ENCODE measurements around the gene DGCR6L.
"Not testable (repeated sequence)": the region's sequence is repeated elsewhere in the genome, so short reads cannot be mapped to it uniquely, and the experiment has no call there.

Gene DGCR6L

GRCh38 chr22:20324139-20324516, 4.3 kb upstream of the DGCR6L start:
- DNase-seq = no peak

GRCh38 chr22:20321552-20322211, 1.8 kb upstream of the DGCR6L start:
- not testable (repeated sequence) for DNase-seq

GRCh38 chr22:20320659-20321551, 1.0 kb upstream of the DGCR6L start:
- not testable (repeated sequence) for DNase-seq

- peak; percentile 24 for DNase-seq
Observed at GRCh38 chr22:20319041-20319744, 667 bp downstream of the DGCR6L start.

DNA sequence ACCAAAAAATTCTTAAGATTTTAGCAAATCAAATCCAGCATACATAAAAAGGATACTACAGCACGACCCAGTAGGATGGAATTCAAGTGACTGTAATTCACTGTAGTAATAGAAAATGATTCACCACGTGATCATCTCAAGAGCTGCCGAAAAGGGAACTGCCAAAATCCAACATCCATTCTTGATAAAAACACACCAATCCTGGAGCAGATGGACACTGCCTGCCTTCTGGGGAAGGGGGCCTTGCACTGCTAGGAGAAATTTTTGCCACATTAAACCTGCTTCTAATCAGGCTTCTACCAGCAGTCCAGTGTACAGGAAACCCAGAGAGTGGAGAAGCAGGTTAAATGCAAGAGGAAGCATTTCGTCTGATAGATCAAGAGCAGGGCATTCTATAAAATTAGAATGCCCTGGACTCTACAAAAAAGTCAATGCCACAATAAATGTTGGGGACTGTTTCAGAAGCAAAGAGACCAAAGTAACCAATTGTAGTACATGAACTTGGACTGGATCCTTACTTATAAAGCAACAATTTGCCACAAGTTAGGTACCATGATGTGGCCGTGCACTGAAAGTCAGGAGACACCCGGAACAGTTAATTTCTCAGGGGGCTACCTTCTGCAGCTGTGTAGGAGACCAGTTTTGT, 1.7 kb downstream of the DGCR6L start:
- DNase-seq = not testable (repeated sequence)

GRCh38 chr22:20317402-20318042, 2.3 kb downstream of the DGCR6L start:
- DNase-seq = not testable (repeated sequence)

DNA sequence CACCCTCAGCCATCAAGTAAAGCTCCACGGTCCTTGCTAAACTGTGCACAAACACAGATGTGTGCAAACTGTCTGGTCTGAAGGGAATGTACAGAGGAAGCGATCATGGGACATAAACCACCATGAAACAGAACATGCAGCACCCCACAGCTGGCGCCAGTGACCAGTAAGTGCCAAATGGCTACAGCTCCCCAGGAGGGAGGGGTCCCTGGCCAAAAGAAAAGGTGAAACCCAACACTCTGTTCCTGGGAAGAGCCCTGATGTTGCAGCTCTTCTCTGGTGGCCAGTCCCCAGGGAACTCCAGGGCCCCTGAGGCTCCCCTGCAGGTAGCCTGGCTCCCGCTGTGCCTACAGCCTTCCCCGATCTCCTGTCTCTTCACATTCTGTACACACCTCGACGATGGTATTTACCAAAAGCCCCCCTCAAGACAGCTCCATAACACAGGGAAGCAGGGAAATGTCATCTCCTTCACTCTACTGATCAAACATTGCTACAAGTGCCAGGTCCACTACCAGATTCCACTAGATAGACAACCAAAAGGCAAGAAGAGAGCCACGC, 2.9 kb downstream of the DGCR6L start:
- no peak for DNase-seq

DNA sequence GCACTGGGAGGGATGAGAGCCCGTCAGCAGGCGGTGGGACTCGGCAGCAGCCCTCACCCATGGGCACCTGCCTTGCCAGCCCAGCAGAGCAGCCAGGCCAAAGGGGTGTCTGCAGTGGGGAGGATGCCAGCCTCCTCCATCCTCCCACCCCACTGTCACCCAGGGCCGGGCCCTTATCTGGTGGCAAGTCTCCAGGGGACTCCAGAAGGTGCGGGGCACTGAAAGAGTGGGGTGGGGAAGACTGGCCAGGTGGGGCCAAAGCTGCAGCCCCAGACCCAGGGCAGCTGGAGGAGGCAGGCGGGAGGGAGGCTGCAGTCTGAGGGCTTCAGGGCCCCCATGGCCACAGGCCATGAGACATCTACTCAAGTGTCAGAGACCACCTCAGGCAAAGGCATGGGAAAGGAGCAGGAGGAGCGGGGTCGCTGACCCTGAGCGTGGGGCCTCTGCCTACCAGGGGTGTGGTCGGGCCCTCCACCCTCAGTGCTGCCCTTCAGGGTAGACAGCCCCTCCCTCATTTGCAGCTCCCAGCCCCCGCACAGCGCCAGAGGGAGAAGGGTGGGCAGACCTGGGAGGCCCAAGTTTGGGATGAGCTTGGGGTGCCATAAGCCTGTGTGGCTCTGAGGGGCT, 3.5 kb downstream of the DGCR6L start:
- no peak for DNase-seq

- no peak for DNase-seq
Observed at GRCh38 chr22:20315337-20316216, 4.3 kb downstream of the DGCR6L start.

GRCh38 chr22:20314741-20315336, 5.0 kb downstream of the DGCR6L start:
- not testable (repeated sequence) for DNase-seq

DNA sequence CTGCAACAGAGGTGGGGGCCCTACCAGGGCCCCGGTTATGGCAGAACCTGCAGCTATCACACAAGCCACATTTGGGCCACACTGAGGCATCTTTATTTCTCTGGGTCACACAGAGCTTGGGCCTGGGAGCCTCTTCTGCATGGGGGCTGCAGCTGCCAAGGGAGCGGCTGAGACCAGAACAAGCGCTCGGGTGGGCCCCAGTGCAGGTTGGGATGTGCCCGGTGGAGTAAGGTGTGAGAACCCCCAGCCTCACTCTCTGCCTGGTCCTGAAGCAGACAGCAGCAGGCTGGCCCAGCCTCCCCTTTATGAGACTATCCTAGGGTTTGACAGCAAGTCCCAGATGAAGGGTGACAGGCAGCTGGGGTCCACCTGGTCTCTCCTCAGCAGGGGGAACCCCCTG, 5.7 kb downstream of the DGCR6L start:
- DNase-seq = not testable (repeated sequence)

DNA sequence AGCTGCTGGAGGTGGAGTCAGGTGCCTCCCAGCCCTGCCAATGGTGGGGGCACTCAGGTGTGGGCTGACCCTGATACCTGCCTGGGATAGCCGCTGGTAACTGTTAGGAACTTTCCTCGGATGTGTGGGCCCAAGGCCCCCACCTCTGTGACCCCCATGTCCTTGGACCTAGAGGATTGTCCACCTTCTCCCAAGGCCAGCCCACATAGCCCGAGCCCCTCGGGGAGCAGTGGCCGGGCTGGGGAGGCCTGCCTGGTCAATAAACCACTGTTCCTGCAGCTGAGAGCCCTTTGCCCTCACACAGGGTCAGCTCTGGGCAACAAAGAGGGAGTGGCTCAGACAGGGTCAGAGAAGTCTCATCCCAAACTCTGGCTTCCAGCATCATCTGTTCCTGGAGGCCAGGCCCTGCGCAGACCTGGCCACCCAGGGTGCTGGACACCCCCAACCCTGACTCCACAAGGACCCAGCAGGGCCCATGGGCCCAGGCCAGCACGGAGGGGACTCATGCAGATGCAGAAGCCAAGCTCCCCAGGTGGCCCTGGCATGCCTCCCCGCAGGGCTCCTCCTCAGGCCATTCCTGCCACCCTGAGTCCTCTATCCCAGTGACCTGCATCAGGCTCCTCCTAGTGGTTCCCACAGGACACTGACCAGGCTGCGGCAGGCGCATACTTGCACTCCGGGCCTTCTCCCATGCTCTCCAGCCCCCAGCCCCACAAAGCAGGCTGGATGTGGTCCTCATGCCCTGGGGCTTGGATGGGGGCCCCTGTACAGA, 6.4 kb downstream of the DGCR6L start:
- DNase-seq = not testable (repeated sequence)

DNA sequence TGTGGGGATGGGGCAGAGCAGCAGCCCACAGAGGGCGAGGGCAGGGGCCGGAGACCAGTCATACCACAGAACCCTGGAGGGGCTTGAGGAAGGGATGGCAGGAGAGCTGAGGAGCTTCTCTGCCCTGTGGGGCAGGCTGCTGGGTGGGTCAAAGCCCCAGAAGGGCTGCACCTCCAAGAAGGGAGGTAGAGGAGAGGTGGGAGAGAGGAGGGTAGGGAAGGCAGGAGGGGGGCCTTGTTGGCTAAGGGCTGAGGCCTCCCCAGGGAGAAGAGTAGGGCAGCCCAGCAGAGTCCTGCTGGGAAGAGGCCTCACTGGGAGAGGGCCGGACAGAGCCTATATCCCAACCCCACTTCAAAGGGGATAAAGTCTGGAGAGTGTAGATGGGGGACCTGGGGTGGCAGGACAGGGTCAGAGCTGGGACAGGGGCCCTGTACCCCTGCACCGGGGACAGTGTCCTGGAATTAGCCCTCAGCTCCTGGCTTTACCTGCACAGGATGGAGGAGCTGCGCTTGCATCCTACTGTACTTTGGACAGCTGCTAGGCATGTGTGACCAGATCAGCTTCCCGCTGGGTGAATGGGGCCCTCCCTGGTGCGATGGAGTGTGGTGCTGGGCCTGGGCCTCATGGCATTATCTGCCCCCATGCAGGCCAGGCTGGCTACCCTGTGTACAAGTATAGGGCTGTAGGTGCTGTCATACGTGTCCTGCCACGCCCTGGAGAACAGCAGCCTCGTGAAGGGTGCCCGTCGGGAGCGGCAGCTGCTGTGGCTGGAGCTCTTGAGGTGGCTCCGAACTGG, 7.3 kb downstream of the DGCR6L start:
- no peak for DNase-seq

DNA sequence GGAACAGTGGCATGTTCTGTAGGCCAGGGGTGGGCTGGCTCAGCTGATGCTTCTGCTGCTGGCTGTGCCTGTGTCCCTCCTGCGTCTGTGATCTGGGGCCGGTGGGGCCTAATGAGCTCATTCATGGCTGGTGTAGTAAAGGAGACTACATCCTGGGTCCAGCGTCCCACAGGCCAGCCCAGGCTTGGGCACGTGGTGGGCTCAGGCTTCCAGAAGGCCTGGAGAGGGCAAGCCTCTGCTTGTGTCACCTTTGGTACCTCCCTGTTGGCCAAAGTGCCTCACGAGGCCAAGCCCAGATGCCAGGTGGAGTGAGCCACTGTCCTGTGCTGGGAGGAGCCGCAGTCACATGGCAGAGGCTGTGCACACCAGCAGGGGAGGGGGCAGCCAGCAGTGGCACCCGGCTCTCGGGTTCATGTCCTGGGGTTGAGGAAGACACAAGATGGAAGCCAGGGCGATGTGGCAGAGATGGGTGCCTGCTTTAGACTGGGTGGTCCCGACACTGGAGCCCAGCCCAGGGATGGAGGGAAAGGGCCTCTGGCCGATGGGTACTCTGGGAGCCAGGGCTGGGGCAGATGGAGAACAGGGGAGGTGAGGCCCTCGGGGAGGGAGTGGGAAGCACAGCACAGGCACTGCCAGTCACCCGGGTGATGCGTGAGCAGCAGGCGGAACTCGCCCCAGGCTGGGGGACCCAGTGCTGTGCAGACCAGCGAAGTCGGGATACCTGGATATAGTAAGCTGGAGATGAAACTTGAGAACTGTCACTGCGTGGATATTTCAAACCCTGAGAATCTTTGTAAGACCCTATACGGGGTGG, 8.4 kb downstream of the DGCR6L start:
- DNase-seq = not testable (repeated sequence)

- DNase-seq = not testable (repeated sequence)
Observed at GRCh38 chr22:20310773-20311172, 9.1 kb downstream of the DGCR6L start.

- not testable (repeated sequence) for DNase-seq
Observed at GRCh38 chr22:20310180-20310579, 9.7 kb downstream of the DGCR6L start.
